ENCODE results near the gene UPF3A.

The UPF3A gene

DNA sequence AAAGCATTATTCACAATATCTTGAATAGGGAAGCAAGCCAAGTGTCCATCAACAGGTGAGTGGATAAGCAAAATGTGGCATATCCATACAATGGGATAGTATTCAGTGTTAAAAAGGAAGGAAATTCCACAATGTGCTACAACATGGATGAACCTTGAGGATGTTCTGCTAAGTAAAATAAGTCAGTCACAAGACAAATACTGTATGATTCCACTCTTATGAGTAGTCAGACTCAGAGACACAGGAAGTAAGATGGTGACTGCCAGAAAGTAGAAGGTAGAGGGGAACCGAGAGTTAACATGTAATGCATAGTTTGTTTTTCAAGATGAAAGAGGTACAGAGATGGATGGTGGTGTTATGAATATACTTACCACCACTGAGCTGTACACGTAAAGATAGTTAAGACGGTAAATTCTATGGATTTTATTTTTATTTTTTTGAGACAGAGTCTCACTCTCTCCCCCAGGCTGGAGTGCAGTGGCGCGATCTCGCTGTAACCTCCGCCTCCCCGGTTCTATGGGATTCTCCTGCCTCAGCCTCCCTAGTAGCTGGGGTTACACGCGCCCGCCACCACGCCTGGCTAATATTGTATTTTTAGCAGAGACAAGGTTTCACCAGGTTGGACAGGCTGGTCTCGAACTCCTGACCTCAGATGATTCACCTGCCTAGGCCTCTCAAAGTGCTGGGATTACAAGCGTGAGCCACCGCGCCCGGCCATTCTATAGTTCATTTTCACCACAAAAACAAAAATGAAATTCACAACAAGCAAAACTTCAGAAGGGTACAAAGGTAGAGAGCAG lies 31.9 kb downstream of the UPF3A start:
- TF ChIP-seq SIN3A (IDR thresholded peaks at IDR 0.05; ENCODE audit: borderline replicate concordance, insufficient read depth, low read length), result no peak
- TF ChIP-seq, protein P1, sequence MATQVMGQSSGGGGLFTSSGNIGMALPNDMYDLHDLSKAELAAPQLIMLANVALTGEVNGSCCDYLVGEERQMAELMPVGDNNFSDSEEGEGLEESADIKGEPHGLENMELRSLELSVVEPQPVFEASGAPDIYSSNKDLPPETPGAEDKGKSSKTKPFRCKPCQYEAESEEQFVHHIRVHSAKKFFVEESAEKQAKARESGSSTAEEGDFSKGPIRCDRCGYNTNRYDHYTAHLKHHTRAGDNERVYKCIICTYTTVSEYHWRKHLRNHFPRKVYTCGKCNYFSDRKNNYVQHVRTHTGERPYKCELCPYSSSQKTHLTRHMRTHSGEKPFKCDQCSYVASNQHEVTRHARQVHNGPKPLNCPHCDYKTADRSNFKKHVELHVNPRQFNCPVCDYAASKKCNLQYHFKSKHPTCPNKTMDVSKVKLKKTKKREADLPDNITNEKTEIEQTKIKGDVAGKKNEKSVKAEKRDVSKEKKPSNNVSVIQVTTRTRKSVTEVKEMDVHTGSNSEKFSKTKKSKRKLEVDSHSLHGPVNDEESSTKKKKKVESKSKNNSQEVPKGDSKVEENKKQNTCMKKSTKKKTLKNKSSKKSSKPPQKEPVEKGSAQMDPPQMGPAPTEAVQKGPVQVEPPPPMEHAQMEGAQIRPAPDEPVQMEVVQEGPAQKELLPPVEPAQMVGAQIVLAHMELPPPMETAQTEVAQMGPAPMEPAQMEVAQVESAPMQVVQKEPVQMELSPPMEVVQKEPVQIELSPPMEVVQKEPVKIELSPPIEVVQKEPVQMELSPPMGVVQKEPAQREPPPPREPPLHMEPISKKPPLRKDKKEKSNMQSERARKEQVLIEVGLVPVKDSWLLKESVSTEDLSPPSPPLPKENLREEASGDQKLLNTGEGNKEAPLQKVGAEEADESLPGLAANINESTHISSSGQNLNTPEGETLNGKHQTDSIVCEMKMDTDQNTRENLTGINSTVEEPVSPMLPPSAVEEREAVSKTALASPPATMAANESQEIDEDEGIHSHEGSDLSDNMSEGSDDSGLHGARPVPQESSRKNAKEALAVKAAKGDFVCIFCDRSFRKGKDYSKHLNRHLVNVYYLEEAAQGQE (IDR thresholded peaks at IDR 0.05; ENCODE audit: insufficient read depth in 1 of 2, low read depth in 2 of 2, low read length in 2 of 2), result no peak

DNA sequence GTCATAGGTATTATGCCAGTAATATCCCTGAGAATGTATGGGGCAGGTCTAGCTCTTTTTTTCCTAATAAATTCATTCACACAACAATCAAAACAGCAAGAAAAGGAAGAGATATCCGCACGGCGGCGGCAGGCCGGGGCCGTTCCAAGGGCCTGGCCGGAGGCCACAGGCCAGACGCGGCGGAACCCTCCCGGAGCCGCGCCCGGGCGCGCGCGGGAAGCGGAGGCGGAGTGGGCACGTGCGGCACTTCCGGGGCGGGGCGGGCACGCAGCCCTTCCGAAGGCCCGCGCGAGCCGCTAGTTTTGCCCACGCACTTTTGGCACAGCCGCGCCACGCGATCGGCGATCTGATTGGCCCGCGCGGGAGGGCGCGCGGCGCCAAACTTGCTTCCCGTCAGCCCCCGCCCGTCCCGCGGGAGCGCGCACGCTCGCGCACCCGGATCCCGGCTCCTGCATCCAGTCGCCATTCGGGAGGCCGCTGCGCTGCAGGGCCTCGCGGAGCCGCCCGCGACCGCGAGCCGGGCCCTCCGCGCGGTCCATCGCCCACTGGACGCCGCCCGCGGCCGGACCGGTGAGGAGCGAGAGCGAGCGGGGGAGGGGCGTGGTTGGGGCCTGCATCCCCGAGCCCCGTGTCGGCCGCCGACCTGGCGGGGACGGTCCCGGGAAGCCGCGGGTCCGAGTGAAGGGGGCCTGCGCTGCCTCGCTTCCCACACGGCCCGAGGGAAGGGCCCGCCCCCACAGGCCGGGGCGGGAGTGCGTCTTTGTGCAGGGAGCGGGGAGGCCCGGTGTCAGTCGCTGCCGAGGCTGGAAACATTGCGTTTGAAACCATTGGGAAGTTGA lies 32.9 kb downstream of the UPF3A start, which contains the start of gene CHAMP1:
TSS of gene CHAMP1 (plus strand) at position 430 of the 839 bp plus-strand sequence. CDS start 9,340 bp downstream, outside the sequence.
- TF ChIP-seq FOXP2 (optimal IDR thresholded peaks at IDR 0.05; ENCODE audit: borderline replicate concordance, extremely low read depth, extremely low read length, insufficient read depth), result peak; percentile 37
- peak; percentile 72; the same call in 1 of the 2 replicates for TF ChIP-seq TAF1 (IDR thresholded peaks at IDR 0.05; ENCODE audit: borderline replicate concordance, insufficient read depth, low read length)
- TF ChIP-seq, protein P1 (IDR thresholded peaks at IDR 0.05; ENCODE audit: insufficient read depth in 1 of 2, low read depth in 2 of 2, low read length in 2 of 2), result no peak
- peak; percentile 80 for TF ChIP-seq POLR2AphosphoS5 (IDR thresholded peaks at IDR 0.05; ENCODE audit: low read depth, low read length)

GRCh38 chr13:114315074-114315785 lies 33.8 kb downstream of the UPF3A start:
- TF ChIP-seq SIN3A (IDR thresholded peaks at IDR 0.05; ENCODE audit: borderline replicate concordance, insufficient read depth, low read length) (no peak), FOXP2 (optimal IDR thresholded peaks at IDR 0.05; ENCODE audit: borderline replicate concordance, extremely low read depth, extremely low read length, insufficient read depth) (no peak)
- TF ChIP-seq, protein P1 (IDR thresholded peaks at IDR 0.05; ENCODE audit: insufficient read depth in 1 of 2, low read depth in 2 of 2, low read length in 2 of 2), result no peak

DNA sequence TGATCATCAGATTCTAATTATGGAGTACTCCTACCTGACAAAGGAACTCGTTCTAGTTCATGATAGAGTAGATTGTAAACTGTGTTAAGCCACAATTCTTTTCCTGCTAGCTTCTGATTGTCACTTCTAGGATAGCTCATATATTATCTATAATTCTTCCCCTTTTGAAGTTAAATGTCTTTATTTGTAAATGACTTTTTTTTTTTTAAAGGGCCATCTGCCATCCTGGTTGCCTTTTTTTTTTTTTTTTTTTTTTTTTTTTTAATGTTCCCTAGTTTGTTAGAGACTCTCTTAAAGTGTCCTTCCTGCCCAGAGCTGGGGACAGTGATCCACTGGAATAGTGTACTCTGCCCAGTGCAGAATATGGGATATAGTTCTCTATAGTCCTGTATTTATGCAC lies 37.2 kb downstream of the UPF3A start:
- TF ChIP-seq, protein P1 (IDR thresholded peaks at IDR 0.05; ENCODE audit: insufficient read depth in 1 of 2, low read depth in 2 of 2, low read length in 2 of 2), result no peak
